Measurements from ENCODE around the gene METTL8. TPM values are rescaled to one million over a fixed set of nuclear protein-coding genes. Genes with fewer than 3 reads are reported as not detected.

Gene METTL8
- total RNA-seq, 2 experiments from 2014 or later: 20.9 to 22.4 TPM

GRCh38 chr2:171341394-171342066, 92.3 kb downstream of the METTL8 start:
- Mint-ChIP-seq H3K36me3 (ENCODE audit: low read depth) (peaks cover 7% of the 10 kb centered on the region), H3K4me3 (no peak overlapping the region), H3K27ac (no peak overlapping the region), H3K27me3 (ENCODE audit: low read depth) (no peaks in the 10 kb centered on the region), H3K4me1 (ENCODE audit: low read depth) (peaks cover 8% of the 10 kb centered on the region), H3K9me3 (ENCODE audit: insufficient read depth) (no peaks in the 10 kb centered on the region)
- ChIA-PET POLR2A (no interaction called here), CTCF (no interaction called here)
- ATAC-seq: no peak
- DNase-seq: no peak

- Mint-ChIP-seq H3K4me1 (ENCODE audit: low read depth) (peaks cover 11% of the 10 kb centered on the region), H3K27ac (no peak overlapping the region), H3K27me3 (ENCODE audit: low read depth) (no peaks in the 10 kb centered on the region), H3K9me3 (ENCODE audit: insufficient read depth) (no peaks in the 10 kb centered on the region), H3K4me3 (no peak overlapping the region), H3K36me3 (ENCODE audit: low read depth) (peaks cover 9% of the 10 kb centered on the region)
- CTCF ChIA-PET: interaction anchor here (0.8 to 2.6 kb wide), 4 partner anchors 8 to 362 kb away, joined by 3 to 8 read pairs (median 3); no protein-coding TSS in a partner anchor
- DNase-seq: no peak
- no peak for ATAC-seq
- POLR2A ChIA-PET: interaction anchor here (0.7 kb wide), 1 partner anchor 121 kb away, joined by 3 read pairs; no protein-coding TSS in a partner anchor
These were observed 98.8 kb downstream of the METTL8 start for GRCh38 chr2:171334946-171335345.

DNA sequence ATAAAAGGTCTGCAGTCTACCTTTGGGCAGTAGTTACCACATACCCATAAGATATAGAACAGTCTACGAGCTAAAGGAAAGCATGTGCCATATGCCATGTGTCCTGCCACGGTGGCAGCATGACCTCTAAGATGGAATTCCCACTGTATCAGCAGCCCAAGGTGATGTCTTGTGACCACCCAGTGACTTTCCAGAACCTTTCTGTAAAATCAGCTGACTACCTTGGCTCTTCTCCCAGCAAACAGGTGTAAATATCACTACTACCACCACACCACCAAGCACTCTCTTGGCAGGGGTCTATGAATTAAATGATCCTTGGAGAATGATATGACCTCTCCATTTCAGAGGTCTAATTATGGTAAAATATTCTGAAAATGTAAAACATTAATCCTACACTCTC, 99.6 kb downstream of the METTL8 start:
- no peak for DNase-seq
- ChIA-PET CTCF (interaction anchor here (0.8 to 2.6 kb wide), 4 partner anchors 9 to 361 kb away, joined by 3 to 8 read pairs (median 3); no protein-coding TSS in a partner anchor), POLR2A (no interaction called here)
- peaks cover 9% of the 10 kb centered on the region for H3K36me3 Mint-ChIP-seq (ENCODE audit: low read depth)
- no peak overlapping the region for H3K27ac Mint-ChIP-seq
- no peak for ATAC-seq
- no peak overlapping the region for H3K4me3 Mint-ChIP-seq
- H3K9me3 Mint-ChIP-seq (ENCODE audit: insufficient read depth): no peaks in the 10 kb centered on the region
- peaks cover 9% of the 10 kb centered on the region for H3K4me1 Mint-ChIP-seq (ENCODE audit: low read depth)
- H3K27me3 Mint-ChIP-seq (ENCODE audit: low read depth): no peaks in the 10 kb centered on the region

- ATAC-seq (no peak), DNase-seq (no peak)
- peaks cover 19% of the 10 kb centered on the region for H3K4me1 Mint-ChIP-seq (ENCODE audit: low read depth)
- H3K27me3 Mint-ChIP-seq (ENCODE audit: low read depth): no peaks in the 10 kb centered on the region
- no peaks in the 10 kb centered on the region for H3K9me3 Mint-ChIP-seq (ENCODE audit: insufficient read depth)
- no peaks in the 10 kb centered on the region for H3K36me3 Mint-ChIP-seq (ENCODE audit: low read depth)
- ChIA-PET CTCF (no interaction called here), POLR2A (no interaction called here)
- no peak overlapping the region for H3K4me3 Mint-ChIP-seq
- no peak overlapping the region for H3K27ac Mint-ChIP-seq
These were observed 103.4 kb downstream of the METTL8 start for GRCh38 chr2:171330155-171330956.

DNA sequence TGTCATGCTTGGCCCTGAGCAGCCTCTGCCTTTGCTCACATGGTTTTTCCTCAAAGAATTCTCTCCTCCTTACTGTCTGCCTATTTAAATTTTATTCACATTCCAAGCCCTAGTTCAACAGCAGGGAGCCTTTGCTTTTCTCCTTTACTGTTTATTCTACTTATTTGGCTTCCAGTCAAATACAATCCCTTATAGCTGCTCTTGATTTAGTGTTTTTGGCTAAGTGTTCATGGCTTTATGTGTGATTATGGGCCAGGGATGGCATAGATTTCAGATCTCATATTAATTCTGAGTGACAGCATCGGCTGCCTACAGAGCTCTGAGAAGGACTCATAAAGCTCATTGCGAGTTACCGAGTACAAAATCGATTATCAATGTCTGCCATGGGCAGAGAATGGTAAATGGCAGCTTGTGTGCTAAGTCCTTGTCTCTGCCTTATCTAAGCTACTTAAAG, 106.7 kb downstream of the METTL8 start:
- DNase-seq (no peak), ATAC-seq (no peak)
- peaks cover 15% of the 10 kb centered on the region for H3K36me3 Mint-ChIP-seq (ENCODE audit: low read depth)
- no peaks in the 10 kb centered on the region for H3K27me3 Mint-ChIP-seq (ENCODE audit: low read depth)
- no peak overlapping the region for H3K4me3 Mint-ChIP-seq
- H3K4me1 Mint-ChIP-seq (ENCODE audit: low read depth): peaks cover 21% of the 10 kb centered on the region
- no peaks in the 10 kb centered on the region for H3K9me3 Mint-ChIP-seq (ENCODE audit: insufficient read depth)
- H3K27ac Mint-ChIP-seq: peak overlapping the region; percentile 16
- POLR2A ChIA-PET: interaction anchor here (1.2 kb wide), 1 partner anchor 21 kb away, joined by 3 read pairs; no protein-coding TSS in a partner anchor
- CTCF ChIA-PET: interaction anchor here (0.7 to 2.0 kb wide), 10 partner anchors 8 to 242 kb away, joined by 3 to 6 read pairs (median 4); partner anchors contain the start of gene TLK1

DNA sequence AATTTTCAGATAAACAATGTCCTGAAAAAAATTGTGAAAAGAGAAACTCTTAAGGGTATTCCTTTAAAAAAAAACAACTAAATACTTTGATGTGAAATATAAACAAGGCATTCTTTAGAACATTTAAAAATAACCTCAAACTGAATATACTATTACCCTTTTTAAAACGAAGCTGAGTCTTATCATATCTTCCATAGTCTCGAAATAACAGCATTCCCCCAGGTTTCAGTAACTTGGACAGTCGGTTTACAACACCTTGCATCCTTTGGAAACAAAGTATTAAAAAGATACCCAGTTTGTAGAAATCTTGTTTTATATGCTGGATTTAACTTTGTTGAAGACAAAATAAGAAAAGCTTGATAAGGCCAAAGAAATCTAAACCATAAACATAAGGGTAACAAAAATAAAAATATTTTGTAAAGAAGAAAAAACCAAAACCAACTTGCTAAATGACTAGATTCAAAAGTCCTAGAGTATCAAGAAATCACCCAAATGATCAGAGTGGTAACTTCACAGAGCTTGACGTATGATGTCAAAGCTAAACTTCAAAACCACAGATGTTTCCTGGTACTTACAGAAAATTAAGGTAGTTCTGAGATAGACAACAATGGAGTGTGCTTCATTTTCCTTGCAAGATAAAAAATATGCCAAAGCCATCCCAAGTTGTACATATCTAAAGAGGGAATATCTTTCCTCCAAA, 107.8 kb downstream of the METTL8 start:
- DNase-seq (no peak), ATAC-seq (peak; percentile 76)
- no peak overlapping the region for H3K27ac Mint-ChIP-seq
- no peaks in the 10 kb centered on the region for H3K9me3 Mint-ChIP-seq (ENCODE audit: insufficient read depth)
- CTCF ChIA-PET: interaction anchor here (0.7 to 2.0 kb wide), 11 partner anchors 9 to 241 kb away, joined by 3 to 8 read pairs (median 4); partner anchors contain the start of genes DCAF17, METTL8 and TLK1
- H3K27me3 Mint-ChIP-seq (ENCODE audit: low read depth): no peaks in the 10 kb centered on the region
- POLR2A ChIA-PET: interaction anchor here (1.2 kb wide), 1 partner anchor 22 kb away, joined by 3 read pairs; no protein-coding TSS in a partner anchor
- no peak overlapping the region for H3K4me3 Mint-ChIP-seq
- H3K4me1 Mint-ChIP-seq (ENCODE audit: low read depth): peaks cover 21% of the 10 kb centered on the region
- H3K36me3 Mint-ChIP-seq (ENCODE audit: low read depth): peaks cover 18% of the 10 kb centered on the region

- Mint-ChIP-seq H3K4me1 (ENCODE audit: low read depth) (peaks cover 38% of the 10 kb centered on the region), H3K4me3 (no peak overlapping the region), H3K9me3 (ENCODE audit: insufficient read depth) (no peaks in the 10 kb centered on the region), H3K27ac (no peak overlapping the region), H3K36me3 (ENCODE audit: low read depth) (peaks cover 22% of the 10 kb centered on the region), H3K27me3 (ENCODE audit: low read depth) (no peaks in the 10 kb centered on the region)
- ATAC-seq (no peak), DNase-seq (no peak)
- ChIA-PET POLR2A (no interaction called here), CTCF (interaction anchor here (0.7 to 2.2 kb wide), 4 partner anchors 23 to 351 kb away, joined by 3 to 5 read pairs (median 3); no protein-coding TSS in a partner anchor)
These were observed 109.7 kb downstream of the METTL8 start for GRCh38 chr2:171323971-171324528.

GRCh38 chr2:171322928-171323327, 110.9 kb downstream of the METTL8 start:
- ATAC-seq (no peak), DNase-seq (no peak)
- Mint-ChIP-seq H3K9me3 (ENCODE audit: insufficient read depth) (no peaks in the 10 kb centered on the region), H3K27ac (no peak overlapping the region), H3K4me3 (no peak overlapping the region), H3K27me3 (ENCODE audit: low read depth) (no peaks in the 10 kb centered on the region), H3K4me1 (ENCODE audit: low read depth) (peaks cover 45% of the 10 kb centered on the region), H3K36me3 (ENCODE audit: low read depth) (peaks cover 22% of the 10 kb centered on the region)
- POLR2A ChIA-PET: no interaction called here
- CTCF ChIA-PET: interaction anchor here (1.5 to 2.2 kb wide), 2 partner anchors 93 to 350 kb away, joined by 3 to 5 read pairs; no protein-coding TSS in a partner anchor

DNA sequence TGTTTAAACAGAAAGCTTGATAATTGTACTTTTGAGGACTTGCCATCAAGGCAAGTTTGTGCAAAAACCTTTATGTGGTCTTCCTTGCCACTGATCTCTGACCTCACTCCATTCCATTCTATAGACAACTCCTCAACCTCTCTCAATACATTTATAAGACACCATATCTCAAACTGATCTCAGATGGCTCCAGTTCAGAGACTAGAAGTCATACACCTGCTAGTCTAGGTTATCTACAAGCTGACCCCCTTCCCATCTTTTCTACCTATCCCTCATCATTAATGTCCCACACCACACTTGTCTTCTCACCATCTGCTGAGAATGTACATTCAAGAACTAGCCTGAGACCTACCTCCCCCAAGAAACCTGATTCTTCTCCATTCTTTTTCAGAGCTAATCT, 113.1 kb downstream of the METTL8 start:
- Mint-ChIP-seq H3K36me3 (ENCODE audit: low read depth) (peaks cover 22% of the 10 kb centered on the region), H3K27me3 (ENCODE audit: low read depth) (no peaks in the 10 kb centered on the region), H3K4me3 (no peak overlapping the region), H3K27ac (no peak overlapping the region), H3K4me1 (ENCODE audit: low read depth) (peaks cover 30% of the 10 kb centered on the region), H3K9me3 (ENCODE audit: insufficient read depth) (no peaks in the 10 kb centered on the region)
- POLR2A ChIA-PET: interaction anchor here (1.1 kb wide), 1 partner anchor 113 kb away, joined by 3 read pairs; the partner anchor contains the start of genes DCAF17 and METTL8
- DNase-seq: no peak
- no peak for ATAC-seq
- CTCF ChIA-PET: interaction anchor here (1.5 to 3.3 kb wide), 2 partner anchors 93 to 391 kb away, joined by 3 to 9 read pairs; partner anchors contain the start of gene GORASP2

GRCh38 chr2:171320208-171320621, 113.6 kb downstream of the METTL8 start:
- POLR2A ChIA-PET: no interaction called here
- no peak for ATAC-seq
- peaks cover 24% of the 10 kb centered on the region for H3K36me3 Mint-ChIP-seq (ENCODE audit: low read depth)

More at GRCh38 chr2:171320208-171320621, 113.6 kb downstream of the METTL8 start:
- no peak for DNase-seq
- no peaks in the 10 kb centered on the region for H3K27me3 Mint-ChIP-seq (ENCODE audit: low read depth)
- no peaks in the 10 kb centered on the region for H3K9me3 Mint-ChIP-seq (ENCODE audit: insufficient read depth)
- no peak overlapping the region for H3K4me3 Mint-ChIP-seq
- CTCF ChIA-PET: interaction anchor here (1.5 to 3.3 kb wide), 2 partner anchors 94 to 391 kb away, joined by 3 to 9 read pairs; partner anchors contain the start of gene GORASP2
- peaks cover 30% of the 10 kb centered on the region for H3K4me1 Mint-ChIP-seq (ENCODE audit: low read depth)
- no peak overlapping the region for H3K27ac Mint-ChIP-seq

All from activated CD8-positive, alpha-beta T cell treated with anti-CD3 and anti-CD28 coated beads, Interleukin-2, amount 10 ng/mL, durations not matched to agents 7 days and 5 days (primary cell).